WTC11 (cell line): ENCODE measurements around the gene ZCCHC4. TPM values are rescaled to one million over a fixed set of nuclear protein-coding genes. Genes with fewer than 3 reads are reported as not detected.

Source experiments
- ATAC-seq: fragments of 200-7000 bp; cut with Tn5 transposase; 2 replicates; pipeline ENCODE4 v1.10.0; 2021; ENCODE audit warnings: mild to moderate bottlenecking, moderate library complexity
- CTCF ChIA-PET: fragments of 300-600 bp; sonication (Branson Sonifier 250); formaldehyde crosslinking; loops from one replicate; lab custom pipeline; 2021; ENCODE audit warnings: antibody characterized with exemption; lab: Charles Lee
- POLR2A ChIA-PET: fragments of 350-600 bp; sonication (Branson Sonifier 250); formaldehyde crosslinking; loops from one replicate; lab custom pipeline; 2021; ENCODE audit warnings: antibody characterized with exemption; lab: Charles Lee
- DNase-seq: peaks from one replicate; pipeline ENCODE4 v3.0.0; 2021; ENCODE audit warnings: low spot score
- H3K27ac Mint-ChIP-seq: 2 replicates; pipeline ENCODE4 v1.8.0; 2021; ENCODE audit warnings: mixed read lengths
- H3K27me3 Mint-ChIP-seq: 2 replicates; pipeline ENCODE4 v1.8.0; 2021; ENCODE audit warnings: low read depth, mild to moderate bottlenecking, moderate library complexity, mixed read lengths
- H3K36me3 Mint-ChIP-seq: 2 replicates; pipeline ENCODE4 v1.8.0; 2021; ENCODE audit warnings: mixed read lengths
- H3K4me1 Mint-ChIP-seq: 2 replicates; pipeline ENCODE4 v1.8.0; 2022; ENCODE audit warnings: mixed read lengths
- H3K4me3 Mint-ChIP-seq: 2 replicates; pipeline ENCODE4 v1.8.0; 2021; ENCODE audit warnings: mild to moderate bottlenecking, moderate library complexity, mixed read lengths
- H3K9me3 Mint-ChIP-seq: 2 replicates; pipeline ENCODE4 v1.8.0; 2021; ENCODE audit warnings: mixed read lengths
- ATF1 ChIP-seq: sonication (generic); formaldehyde crosslinking; IDR thresholded peaks from 2 replicates; pipeline ENCODE4 v1.8.1; 2023; ENCODE audit warnings: mild to moderate bottlenecking, moderate library complexity, missing genetic modification reagents
- CREM ChIP-seq: sonication (generic); formaldehyde crosslinking; IDR thresholded peaks from 2 replicates; pipeline ENCODE4 v1.8.1; 2022; ENCODE audit warnings: mild to moderate bottlenecking, missing genetic modification reagents, moderate library complexity
- ELF4 ChIP-seq: sonication (generic); formaldehyde crosslinking; IDR thresholded peaks from 2 replicates; pipeline ENCODE4 v1.8.1; 2022; ENCODE audit warnings: low read depth, mild to moderate bottlenecking, moderate library complexity, missing genetic modification reagents
- ESRRA ChIP-seq: sonication (generic); formaldehyde crosslinking; IDR thresholded peaks from 2 replicates; pipeline ENCODE4 v1.8.1; 2022; ENCODE audit warnings: mild to moderate bottlenecking, missing genetic modification reagents, borderline replicate concordance
- FOXJ3 ChIP-seq: sonication (generic); formaldehyde crosslinking; IDR thresholded peaks from 2 replicates; pipeline ENCODE4 v1.9.0; 2021; ENCODE audit warnings: missing genetic modification reagents, mild to moderate bottlenecking, borderline replicate concordance
- IRF2 ChIP-seq: sonication (generic); formaldehyde crosslinking; IDR thresholded peaks from 2 replicates; pipeline ENCODE4 v1.8.0; 2022; ENCODE audit warnings: low read depth, missing genetic modification reagents, borderline replicate concordance
- JAZF1 ChIP-seq: fragments of 250-450 bp; sonication (Bioruptor Pico); IDR thresholded peaks from 2 replicates; pipeline ENCODE4 v1.9.0; 2021; ENCODE audit warnings: moderate library complexity, mild to moderate bottlenecking, inconsistent platforms
- PRRX2 ChIP-seq: fragments of 250-450 bp; sonication (Bioruptor Pico); IDR thresholded peaks from 2 replicates; pipeline ENCODE4 v1.8.0; 2021; ENCODE audit warnings: mild to moderate bottlenecking
- RELA ChIP-seq: sonication (generic); formaldehyde crosslinking; IDR thresholded peaks from 2 replicates; pipeline ENCODE4 v1.8.1; 2022; ENCODE audit warnings: missing genetic modification reagents, mild to moderate bottlenecking, borderline replicate concordance
- RORB ChIP-seq: fragments of 250-450 bp; sonication (Bioruptor Pico); IDR thresholded peaks from 2 replicates; pipeline ENCODE4 v1.9.0; 2021; ENCODE audit warnings: mild to moderate bottlenecking
- TEAD1 ChIP-seq: sonication (generic); formaldehyde crosslinking; IDR thresholded peaks from 2 replicates; pipeline ENCODE4 v1.8.0; 2022; ENCODE audit warnings: mild to moderate bottlenecking, missing genetic modification reagents
- ZMAT4 ChIP-seq: fragments of 250-450 bp; sonication (Bioruptor Pico); IDR thresholded peaks from 2 replicates; pipeline ENCODE4 v1.9.0; 2021; ENCODE audit warnings: mild to moderate bottlenecking
- ZNF396 ChIP-seq: fragments of 250-450 bp; sonication (Bioruptor Pico); IDR thresholded peaks from 2 replicates; pipeline ENCODE4 v1.8.0; 2021; ENCODE audit warnings: mild to moderate bottlenecking, moderate library complexity, borderline replicate concordance
- ZNF512 ChIP-seq: sonication (generic); formaldehyde crosslinking; IDR thresholded peaks from 2 replicates; pipeline ENCODE4 v1.8.1; 2022; ENCODE audit warnings: missing genetic modification reagents, borderline replicate concordance
- total RNA-seq: library from RNA; stranded (reverse); gene quantifications from 3 replicates; pipeline ENCODE4 v1.2.3, GENCODE V29; 2021
- TF ChIP-seq, protein P1 (sequence below): sonication (generic); formaldehyde crosslinking; IDR thresholded peaks from 2 replicates; pipeline ENCODE4 v1.8.1; 2022; ENCODE audit warnings: low read depth, missing genetic modification reagents, borderline replicate concordance
- TF ChIP-seq, protein P2 (sequence below): sonication (generic); formaldehyde crosslinking; conservative IDR thresholded peaks from 2 replicates; pipeline ENCODE4 v1.8.1; 2023; ENCODE audit warnings: mild to moderate bottlenecking, low read depth, missing genetic modification reagents, moderate library complexity
- TF ChIP-seq, protein P3 (sequence below): fragments of 250-450 bp; sonication (Bioruptor Pico); IDR thresholded peaks from 2 replicates; pipeline ENCODE4 v1.9.0; 2021; ENCODE audit warnings: moderate library complexity, mild to moderate bottlenecking, inconsistent platforms, borderline replicate concordance
- TF ChIP-seq, protein P4 (sequence below): fragments of 250-450 bp; sonication (Bioruptor Pico); IDR thresholded peaks from 2 replicates; pipeline ENCODE4 v1.9.0; 2021; ENCODE audit warnings: mild to moderate bottlenecking
- TF ChIP-seq, protein P5 (sequence below): sonication (generic); formaldehyde crosslinking; IDR thresholded peaks from 2 replicates; pipeline ENCODE4 v1.8.1; 2023; ENCODE audit warnings: mild to moderate bottlenecking, missing genetic modification reagents

ZCCHC4 gene
- total RNA-seq, 1 experiment from 2014 or later = 13.6 TPM

DNA sequence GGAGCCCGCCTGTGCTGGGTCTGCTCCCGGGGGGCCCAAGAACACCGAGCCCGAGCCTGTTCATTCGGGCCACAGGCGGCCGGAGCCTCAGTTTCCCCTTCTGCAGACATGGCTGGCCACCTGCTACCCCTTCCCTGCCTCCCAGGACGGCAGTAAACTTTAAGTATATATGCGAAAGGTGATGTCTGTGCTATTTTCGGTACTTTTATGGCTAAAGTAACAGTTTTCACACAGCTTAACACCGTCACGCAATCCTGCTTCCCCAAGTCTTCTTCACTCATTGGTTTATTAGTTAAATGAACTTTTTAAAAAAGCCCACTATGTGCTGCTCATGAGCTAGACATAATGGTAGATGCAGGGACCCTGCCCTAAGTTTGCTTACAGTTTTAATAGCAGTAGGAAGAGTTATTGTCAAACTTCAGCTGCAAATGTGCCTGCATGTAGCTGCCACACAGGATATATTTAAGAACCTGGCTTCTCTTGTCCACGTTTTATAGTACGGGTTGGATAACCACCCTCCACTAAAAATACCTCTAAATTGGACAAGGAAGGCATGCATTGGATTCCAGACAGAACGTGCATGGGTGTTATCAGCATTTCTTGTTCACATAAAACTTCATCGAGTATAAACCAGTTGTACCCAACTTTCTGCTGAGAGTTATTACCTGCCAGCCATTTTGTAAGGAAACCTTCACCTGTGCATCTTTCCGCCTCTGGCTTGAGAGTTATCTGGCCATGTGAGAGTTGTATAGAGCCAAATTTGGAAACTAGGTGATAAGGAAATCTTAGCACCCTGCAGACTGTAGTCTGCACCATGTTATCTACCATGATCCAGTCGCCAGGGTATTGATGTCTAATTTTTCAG is 65.2 kb downstream of the ZCCHC4 start:
- DNase-seq = no peak
- Mint-ChIP-seq H3K36me3 (peaks cover 12% of the 10 kb centered on the region), H3K4me3 (no peak overlapping the region), H3K27ac (peak overlapping the region; percentile 90), H3K9me3 (no peaks in the 10 kb centered on the region), H3K4me1 (peaks cover 16% of the 10 kb centered on the region), H3K27me3 (no peaks in the 10 kb centered on the region)
- CTCF ChIA-PET = interaction anchor here (1.2 to 3.1 kb wide), 4 partner anchors 10 to 246 kb away, joined by 3 to 16 read pairs (median 10); partner anchors contain the start of gene ZCCHC4
- no peak for ATAC-seq
- POLR2A ChIA-PET = interaction anchor here (1.4 kb wide), 1 partner anchor 78 kb away, joined by 3 read pairs; no protein-coding TSS in a partner anchor
- TF ChIP-seq CREM (CRISPR knock-in tag) = no peak
- TF ChIP-seq, protein P1, sequence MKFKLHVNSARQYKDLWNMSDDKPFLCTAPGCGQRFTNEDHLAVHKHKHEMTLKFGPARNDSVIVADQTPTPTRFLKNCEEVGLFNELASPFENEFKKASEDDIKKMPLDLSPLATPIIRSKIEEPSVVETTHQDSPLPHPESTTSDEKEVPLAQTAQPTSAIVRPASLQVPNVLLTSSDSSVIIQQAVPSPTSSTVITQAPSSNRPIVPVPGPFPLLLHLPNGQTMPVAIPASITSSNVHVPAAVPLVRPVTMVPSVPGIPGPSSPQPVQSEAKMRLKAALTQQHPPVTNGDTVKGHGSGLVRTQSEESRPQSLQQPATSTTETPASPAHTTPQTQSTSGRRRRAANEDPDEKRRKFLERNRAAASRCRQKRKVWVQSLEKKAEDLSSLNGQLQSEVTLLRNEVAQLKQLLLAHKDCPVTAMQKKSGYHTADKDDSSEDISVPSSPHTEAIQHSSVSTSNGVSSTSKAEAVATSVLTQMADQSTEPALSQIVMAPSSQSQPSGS (CRISPR knock-in tag) = no peak
- TF ChIP-seq RELA (CRISPR knock-in tag) = no peak
- no peak for TF ChIP-seq PRRX2 (CRISPR knock-in tag)
- TF ChIP-seq RORB = no peak
- TF ChIP-seq, protein P2, sequence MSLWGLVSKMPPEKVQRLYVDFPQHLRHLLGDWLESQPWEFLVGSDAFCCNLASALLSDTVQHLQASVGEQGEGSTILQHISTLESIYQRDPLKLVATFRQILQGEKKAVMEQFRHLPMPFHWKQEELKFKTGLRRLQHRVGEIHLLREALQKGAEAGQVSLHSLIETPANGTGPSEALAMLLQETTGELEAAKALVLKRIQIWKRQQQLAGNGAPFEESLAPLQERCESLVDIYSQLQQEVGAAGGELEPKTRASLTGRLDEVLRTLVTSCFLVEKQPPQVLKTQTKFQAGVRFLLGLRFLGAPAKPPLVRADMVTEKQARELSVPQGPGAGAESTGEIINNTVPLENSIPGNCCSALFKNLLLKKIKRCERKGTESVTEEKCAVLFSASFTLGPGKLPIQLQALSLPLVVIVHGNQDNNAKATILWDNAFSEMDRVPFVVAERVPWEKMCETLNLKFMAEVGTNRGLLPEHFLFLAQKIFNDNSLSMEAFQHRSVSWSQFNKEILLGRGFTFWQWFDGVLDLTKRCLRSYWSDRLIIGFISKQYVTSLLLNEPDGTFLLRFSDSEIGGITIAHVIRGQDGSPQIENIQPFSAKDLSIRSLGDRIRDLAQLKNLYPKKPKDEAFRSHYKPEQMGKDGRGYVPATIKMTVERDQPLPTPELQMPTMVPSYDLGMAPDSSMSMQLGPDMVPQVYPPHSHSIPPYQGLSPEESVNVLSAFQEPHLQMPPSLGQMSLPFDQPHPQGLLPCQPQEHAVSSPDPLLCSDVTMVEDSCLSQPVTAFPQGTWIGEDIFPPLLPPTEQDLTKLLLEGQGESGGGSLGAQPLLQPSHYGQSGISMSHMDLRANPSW = no peak
- TF ChIP-seq, protein P3, sequence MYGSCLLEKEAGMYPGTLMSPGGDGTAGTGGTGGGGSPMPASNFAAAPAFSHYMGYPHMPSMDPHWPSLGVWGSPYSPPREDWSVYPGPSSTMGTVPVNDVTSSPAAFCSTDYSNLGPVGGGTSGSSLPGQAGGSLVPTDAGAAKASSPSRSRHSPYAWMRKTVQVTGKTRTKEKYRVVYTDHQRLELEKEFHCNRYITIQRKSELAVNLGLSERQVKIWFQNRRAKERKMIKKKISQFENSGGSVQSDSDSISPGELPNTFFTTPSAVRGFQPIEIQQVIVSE (CRISPR knock-in tag) = no peak
- TF ChIP-seq ZNF396 (CRISPR knock-in tag) = no peak
- TF ChIP-seq, protein P4, sequence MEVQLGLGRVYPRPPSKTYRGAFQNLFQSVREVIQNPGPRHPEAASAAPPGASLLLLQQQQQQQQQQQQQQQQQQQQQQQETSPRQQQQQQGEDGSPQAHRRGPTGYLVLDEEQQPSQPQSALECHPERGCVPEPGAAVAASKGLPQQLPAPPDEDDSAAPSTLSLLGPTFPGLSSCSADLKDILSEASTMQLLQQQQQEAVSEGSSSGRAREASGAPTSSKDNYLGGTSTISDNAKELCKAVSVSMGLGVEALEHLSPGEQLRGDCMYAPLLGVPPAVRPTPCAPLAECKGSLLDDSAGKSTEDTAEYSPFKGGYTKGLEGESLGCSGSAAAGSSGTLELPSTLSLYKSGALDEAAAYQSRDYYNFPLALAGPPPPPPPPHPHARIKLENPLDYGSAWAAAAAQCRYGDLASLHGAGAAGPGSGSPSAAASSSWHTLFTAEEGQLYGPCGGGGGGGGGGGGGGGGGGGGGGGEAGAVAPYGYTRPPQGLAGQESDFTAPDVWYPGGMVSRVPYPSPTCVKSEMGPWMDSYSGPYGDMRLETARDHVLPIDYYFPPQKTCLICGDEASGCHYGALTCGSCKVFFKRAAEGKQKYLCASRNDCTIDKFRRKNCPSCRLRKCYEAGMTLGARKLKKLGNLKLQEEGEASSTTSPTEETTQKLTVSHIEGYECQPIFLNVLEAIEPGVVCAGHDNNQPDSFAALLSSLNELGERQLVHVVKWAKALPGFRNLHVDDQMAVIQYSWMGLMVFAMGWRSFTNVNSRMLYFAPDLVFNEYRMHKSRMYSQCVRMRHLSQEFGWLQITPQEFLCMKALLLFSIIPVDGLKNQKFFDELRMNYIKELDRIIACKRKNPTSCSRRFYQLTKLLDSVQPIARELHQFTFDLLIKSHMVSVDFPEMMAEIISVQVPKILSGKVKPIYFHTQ = no peak
- no peak for TF ChIP-seq ZMAT4 (CRISPR knock-in tag)
- no peak for TF ChIP-seq ESRRA
- no peak for TF ChIP-seq ELF4 (CRISPR knock-in tag)
- no peak for TF ChIP-seq IRF2 (CRISPR knock-in tag)
- TF ChIP-seq TEAD1 (CRISPR knock-in tag) = no peak
- TF ChIP-seq, protein P5, sequence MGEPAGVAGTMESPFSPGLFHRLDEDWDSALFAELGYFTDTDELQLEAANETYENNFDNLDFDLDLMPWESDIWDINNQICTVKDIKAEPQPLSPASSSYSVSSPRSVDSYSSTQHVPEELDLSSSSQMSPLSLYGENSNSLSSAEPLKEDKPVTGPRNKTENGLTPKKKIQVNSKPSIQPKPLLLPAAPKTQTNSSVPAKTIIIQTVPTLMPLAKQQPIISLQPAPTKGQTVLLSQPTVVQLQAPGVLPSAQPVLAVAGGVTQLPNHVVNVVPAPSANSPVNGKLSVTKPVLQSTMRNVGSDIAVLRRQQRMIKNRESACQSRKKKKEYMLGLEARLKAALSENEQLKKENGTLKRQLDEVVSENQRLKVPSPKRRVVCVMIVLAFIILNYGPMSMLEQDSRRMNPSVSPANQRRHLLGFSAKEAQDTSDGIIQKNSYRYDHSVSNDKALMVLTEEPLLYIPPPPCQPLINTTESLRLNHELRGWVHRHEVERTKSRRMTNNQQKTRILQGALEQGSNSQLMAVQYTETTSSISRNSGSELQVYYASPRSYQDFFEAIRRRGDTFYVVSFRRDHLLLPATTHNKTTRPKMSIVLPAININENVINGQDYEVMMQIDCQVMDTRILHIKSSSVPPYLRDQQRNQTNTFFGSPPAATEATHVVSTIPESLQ (CRISPR knock-in tag) = no peak
- TF ChIP-seq ZNF512 (CRISPR knock-in tag) = no peak
- TF ChIP-seq FOXJ3 (CRISPR knock-in tag) = no peak
- TF ChIP-seq JAZF1 (CRISPR knock-in tag) = no peak
- TF ChIP-seq ATF1 (CRISPR knock-in tag) = no peak
